Gastroesophageal sphincter (tissue), 3 donors: ENCODE results near the gene INO80.

Experiments used
- CTCF ChIP-seq, 4 experiments: fragments of 200-600 bp in 2 of 4; fragments of 450-650 bp in 2 of 4; sonication (generic) in 1 of 4; IDR thresholded peaks; one replicate each; pipeline ENCODE4 v1.5.1; 2017 to 2019; ENCODE audit warnings: antibody characterized with exemption in 4 of 4, mild to moderate bottlenecking in 2 of 4, moderate library complexity in 2 of 4
- EP300 ChIP-seq: sonication (generic); formaldehyde crosslinking; IDR thresholded peaks from one replicate; pipeline ENCODE4 v1.6.1; 2017; ENCODE audit warnings: antibody characterized with exemption, mild to moderate bottlenecking
- POLR2A ChIP-seq, 2 donors: fragments of 450-650 bp; IDR thresholded peaks; one replicate each; pipeline ENCODE4 v1.6.1; 2017; ENCODE audit warnings: antibody characterized with exemption in 2 of 2, mild to moderate bottlenecking in 2 of 2, moderate library complexity in 1 of 2
- POLR2AphosphoS5 ChIP-seq: sonication (generic); formaldehyde crosslinking; IDR thresholded peaks from one replicate; pipeline ENCODE4 v1.6.1; 2017; ENCODE audit warnings: antibody characterized with exemption

DNA sequence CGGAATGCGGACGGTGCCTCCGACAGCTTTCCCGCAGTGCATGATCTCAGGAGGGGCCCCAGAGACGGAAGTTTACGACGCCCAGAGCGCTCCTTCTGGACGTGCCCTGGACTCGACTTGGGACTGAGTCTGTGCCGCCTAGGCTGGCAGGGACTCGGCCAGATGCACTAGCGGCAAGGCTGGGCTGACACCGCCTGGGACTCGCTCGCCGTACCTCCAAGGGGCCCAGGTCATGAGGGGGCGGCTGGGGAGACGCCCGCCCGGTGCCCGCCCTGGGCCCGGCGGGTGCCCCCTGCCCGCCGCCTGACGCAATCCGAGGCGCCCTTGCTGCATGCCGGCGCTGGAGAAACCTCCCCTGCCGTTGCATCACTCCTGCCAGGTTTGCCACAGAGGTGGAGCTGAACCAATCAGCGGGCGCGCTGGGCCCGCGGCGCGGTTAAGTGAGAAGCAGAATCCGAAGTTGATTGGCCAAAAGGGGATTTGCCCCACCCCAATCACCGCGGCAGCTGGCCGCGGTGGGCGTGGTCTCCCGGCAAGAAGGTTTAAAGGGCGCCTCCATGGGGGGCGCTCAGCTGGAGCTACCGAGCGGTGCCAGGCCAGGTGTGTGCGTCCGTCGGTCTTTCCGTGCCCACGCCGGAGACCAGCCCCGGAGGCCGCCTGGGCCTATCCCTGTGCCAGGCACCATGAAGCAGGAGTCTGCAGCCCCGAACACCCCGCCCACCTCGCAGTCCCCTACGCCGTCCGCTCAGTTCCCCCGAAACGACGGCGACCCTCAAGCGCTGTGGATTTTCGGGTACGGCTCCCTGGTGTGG lies 163.0 kb downstream of the INO80 start, which contains the start of gene CHAC1:
- TF ChIP-seq CTCF (IDR thresholded peaks at IDR 0.05): peak in 2 of 4 experiments; percentile 6 to 17
- peak; percentile 23 to 46 for TF ChIP-seq POLR2A (IDR thresholded peaks at IDR 0.05)
- TF ChIP-seq POLR2AphosphoS5: peak; percentile 57
- no peak for TF ChIP-seq EP300
